ENCODE measurements around the gene PRR35.

PRR35 gene

DNA sequence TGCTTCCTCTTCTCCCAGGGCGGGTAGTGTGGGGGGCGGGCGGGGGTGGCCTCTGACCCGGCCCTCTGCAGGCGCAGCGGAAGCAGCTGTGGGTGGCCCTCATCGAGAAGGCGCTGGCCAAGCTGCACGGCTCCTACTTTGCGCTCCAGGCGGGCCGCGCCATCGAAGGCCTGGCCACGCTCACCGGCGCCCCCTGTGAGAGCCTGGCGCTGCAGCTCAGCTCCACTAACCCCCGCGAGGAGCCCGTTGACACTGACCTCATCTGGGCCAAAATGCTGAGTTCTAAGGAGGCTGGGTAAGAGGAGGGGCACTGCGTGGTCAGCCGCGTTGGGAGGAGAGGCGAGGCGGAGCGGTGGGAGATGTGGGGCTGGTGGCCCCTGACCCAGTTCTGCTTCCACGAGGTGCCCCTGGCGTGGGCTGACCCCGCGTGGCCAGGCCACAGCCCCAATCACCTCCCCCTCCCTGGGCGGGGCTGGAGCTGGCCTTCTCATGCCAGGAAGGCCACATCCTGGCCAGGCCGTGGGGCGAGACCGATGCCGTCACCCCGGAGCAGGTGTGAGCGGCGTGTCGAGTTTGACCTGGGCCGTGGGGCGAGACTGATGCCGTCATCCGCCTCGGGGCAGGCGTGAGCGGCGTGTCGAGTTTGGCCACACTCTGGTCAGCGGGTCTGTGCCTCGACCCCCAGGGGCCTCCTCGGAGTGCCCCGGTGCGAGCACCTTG lies 10.5 kb upstream of the PRR35 start:
- DNase-seq (ENCODE audit: low read depth in 2 of 2): no peak

GRCh38 chr16:551210-551609 lies 9.0 kb upstream of the PRR35 start:
- no peak for DNase-seq (ENCODE audit: low read depth in 2 of 2)

DNA sequence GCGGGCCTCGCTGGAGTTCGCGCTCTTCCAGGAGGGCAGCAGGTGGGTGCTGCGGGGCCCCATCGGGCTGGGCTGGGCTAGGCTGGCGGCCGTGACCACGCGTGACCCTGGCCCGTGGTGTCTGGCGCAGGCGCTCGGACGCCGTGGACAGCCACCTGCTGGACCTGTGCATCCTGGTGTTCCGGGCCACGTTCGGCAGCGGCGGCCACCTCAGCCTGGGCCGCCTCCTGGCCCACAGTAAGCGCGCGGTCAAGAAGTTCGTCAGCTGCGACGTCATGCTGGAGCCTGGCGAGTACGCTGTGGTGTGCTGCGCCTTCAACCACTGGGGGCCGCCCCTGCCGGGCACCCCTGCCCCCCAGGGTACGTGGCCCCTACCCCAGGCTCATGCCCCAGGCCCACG lies 8.0 kb upstream of the PRR35 start:
- DNase-seq (ENCODE audit: low read depth in 2 of 2): no peak

DNA sequence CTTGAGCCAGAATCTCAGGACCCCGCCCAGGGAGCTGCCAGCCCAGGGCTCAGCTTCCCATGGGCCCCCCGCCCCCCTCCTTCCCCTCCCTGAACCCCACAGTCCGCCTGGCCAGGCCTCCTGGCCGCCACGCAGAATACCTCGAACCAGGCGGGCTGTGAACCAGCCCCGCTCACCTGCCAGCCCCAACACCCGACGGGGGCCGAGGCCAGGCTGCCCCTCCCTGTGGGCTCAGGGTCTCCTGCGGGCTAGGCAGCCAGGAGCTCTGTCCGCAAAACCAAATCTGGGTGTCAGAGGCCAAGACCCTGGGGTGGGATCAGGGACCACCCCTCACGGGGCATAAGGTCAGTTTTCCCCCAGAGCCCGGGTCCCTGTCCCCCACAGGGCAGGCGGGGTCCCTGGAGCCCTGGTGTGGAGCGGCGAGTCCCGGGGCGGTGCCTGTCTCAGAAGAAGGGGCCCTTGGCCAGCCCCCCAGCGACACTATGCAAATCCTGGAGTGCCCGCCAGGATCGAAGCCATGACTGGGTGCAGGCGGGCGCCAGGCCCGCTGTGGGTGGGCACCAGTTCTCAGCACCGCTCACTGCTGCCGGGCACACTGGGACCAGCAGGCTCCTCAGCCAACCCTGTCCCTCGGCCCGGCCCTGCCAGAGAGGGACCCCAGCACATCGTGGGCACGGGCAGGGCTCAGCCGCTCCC lies 6.4 kb upstream of the PRR35 start:
- DNase-seq (ENCODE audit: low read depth in 2 of 2): no peak

GRCh38 chr16:554297-554621 lies 5.9 kb upstream of the PRR35 start:
- no peak for DNase-seq (ENCODE audit: low read depth in 2 of 2)

DNA sequence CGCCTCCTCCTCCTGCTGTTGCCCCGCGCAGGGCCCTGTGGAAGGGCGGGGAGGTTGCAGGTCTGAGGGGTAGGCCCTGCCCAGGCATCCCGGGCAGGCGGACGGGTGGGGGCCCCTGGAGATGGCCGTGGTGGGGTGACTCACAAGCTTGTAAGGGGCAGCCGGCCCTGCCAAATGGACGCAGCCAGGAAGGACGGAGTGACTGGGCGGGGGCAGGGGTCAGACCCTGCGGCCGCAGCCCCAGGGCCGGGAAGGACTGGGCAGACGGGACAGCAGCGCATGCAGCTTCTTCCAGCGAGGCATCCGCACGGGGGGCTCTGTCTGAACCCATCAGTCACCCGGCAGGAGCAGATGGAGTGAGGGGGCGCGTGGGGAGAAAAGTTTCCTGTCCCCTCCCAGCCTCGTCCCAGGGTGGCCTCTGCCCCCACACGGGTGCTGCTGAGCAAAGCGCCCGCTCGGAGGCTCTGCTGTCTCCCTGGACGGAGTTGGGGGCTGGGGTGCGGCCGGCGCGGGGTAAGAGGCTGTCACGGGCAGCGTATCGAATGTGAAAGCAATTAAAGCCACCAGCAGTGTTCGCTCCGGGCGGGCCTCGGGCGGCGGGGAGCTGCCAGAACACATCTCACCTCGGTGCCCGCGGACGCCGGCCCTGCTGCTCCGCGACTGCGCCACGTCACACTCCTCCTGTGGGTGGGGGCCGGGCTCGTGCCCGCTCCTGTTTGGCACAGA lies 5.4 kb upstream of the PRR35 start:
- no peak for DNase-seq (ENCODE audit: low read depth in 2 of 2)

DNA sequence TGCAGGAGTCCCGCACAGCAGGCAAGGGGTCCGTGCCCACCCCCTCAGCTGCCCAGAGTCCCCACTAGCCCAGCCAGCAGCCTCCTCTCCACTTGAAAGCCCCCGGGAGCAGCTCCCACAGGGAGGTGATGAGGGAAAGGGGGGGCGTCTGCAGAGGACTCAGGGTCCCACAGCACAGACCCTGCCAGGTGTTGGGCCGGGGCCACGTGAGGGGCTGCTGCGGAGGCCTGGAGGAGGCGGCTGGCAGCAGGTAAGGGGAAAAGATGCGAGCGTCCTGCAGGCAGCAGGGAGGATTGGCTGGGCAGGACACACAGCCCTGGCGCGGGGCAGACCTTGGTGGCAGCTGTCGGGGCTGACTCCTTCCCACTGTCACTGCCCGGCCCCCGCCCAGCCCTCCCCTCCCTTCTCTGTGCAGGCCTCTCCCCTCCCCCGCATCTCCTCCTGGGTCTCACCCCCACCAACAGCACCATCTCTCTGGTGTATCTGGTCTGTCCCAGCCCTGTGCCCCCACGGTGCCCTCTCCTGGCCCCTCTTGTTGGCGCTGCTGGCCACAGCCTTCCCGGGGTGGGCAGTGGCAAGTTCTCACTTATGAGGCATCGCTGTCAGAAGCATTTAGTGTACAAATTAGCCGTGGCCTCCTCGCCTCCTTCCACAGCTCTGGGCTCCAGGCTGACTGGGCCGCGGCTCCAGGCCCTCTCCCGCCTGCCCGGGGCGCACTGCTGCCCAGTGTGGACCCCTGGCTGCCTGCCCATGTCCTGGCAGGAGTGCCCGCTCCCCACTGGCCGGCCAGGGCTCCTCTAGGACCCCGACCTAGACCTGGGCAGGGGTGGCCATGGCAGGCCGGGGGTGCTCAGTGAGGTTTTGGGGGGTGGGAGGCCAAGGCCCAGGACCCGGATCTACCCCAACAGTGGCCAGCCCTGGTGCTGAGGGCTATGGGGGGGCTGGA lies 4.4 kb upstream of the PRR35 start:
- DNase-seq (ENCODE audit: low read depth in 2 of 2): no peak

DNA sequence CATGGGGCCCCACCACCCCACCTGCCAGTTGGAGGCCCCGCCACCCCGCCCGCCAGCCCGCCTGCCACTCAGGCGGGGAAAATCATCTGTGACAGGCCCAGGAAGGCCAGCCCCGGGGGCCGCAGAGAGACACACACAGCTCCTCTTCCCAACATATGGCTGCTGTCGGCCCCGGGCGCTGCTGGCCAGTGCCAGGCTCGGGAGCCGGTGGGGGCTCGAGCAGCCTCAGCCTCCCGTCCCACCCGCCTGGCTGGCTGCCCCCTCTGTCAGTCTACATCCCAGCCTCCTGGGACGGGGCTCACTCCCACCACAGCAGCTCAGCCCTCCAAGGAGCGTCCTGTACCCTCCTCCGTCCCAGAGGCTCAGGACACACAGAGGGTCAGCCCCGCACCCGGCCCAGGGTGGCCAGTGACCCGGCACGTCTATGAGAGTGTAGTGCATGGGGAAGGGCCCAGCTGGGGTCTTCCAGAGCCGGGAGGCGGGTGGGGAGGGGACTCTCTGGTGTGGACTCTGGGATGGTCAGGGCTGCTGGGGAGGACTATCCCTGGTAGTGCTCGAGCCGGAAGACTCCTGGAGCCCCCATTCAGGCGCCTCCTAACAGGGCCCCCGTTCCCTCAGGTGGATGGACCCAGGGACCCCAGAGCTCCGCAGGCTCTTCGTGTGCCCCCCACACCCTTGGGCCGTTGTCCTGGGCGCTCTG lies 3.6 kb upstream of the PRR35 start:
- DNase-seq (ENCODE audit: low read depth in 2 of 2): no peak

DNA sequence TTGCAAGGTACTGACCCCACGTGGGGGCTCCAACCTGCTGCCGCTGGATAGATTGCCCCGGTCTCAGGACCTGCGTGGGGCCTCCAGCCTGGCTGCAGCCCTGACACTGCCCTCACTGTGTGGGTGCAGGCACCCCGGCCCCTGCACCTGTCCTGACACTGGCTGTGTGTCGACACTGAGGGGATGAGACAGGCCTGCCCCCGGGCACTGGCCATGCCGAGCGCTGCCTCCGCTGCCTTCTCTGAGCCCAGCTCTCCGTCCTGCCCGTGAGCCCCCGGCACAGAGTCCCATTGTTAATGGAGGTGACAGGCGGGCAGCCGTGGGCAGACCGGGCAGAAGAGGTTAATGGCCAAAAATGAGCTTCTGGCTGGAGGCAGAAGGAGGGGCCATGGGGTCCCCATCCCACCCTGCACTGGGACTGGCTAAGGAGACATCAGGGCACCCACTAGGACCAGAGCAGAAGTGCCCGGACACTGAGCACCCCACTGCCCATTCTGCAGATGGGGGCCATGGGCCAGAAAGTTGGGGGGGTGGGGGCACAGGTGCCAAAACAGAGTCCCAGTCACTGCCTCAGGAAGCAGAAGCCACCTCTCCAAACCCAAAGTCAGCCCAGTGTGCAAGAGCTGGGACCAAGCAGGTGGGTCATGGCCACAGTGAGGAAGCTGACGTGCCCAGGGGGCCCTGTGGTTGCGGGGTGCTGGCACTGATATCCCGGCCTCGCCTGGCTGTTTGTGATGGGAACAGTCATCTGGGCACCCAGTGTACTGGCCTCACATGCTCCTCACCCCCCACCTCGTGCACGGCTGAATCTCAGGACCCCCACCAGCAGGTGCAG lies 2.5 kb upstream of the PRR35 start:
- no peak for DNase-seq (ENCODE audit: low read depth in 2 of 2)

GRCh38 chr16:558298-559020 lies 1.7 kb upstream of the PRR35 start:
- no peak for DNase-seq (ENCODE audit: low read depth in 2 of 2)

DNA sequence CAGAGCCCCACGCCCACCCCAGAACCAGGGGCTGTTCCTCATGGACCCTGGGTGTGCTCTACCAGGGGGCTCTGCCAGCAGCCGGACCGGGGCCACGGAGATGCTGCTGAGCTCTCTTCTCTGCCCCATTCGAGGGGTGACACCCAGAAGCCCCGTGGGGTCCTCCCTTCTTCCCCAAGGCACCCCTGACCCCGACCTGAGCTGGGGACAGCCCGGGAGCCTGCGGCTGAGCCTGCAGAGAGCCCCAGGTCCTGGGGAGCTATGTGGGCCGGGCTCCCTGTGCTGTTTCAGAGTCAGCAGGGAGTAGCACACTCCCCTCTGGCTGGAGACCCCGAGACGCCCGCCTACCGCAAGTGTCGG lies 1.2 kb upstream of the PRR35 start:
- DNase-seq (ENCODE audit: low read depth in 2 of 2): no peak

DNA sequence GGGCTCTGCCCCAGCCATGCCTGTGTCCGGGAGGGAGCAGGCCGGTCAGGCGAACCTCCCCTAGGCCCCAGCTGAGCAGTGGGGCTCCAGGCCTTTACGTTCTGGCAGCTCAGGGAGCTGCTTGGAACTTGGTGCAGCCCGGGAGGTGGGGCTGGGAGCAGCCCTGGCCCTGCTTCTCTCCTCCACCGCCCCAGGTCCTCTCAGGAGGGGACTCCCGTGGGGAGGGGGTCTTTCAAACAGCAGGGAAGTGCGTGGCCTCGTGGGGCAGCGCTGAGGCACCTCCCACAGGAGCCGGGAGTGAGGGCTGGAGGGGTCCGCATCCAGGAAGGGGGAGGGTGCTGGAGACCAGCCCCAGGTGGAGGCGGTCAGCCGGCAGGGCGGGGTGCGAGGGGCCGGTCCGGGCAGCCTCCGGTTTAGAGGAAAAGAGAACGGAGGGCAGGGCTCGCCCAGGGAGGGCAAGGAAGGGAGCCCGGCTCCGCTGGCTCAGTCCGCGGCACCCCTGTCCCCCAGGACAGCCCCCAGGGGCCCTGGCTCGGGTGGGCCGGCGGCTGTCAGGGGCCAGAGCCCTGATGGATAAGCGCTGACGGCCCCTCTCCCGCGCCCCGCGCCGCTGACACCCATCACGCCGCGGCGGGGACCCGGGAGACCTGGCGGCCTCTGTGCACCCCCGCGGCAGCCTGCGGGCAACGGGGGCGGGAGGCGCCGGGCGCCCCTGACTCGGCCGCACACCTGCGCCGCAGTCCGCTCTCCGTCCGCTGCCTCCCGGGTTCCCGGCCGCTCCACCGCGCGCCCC lies 587 bp upstream of the PRR35 start:
- DNase-seq (ENCODE audit: low read depth in 2 of 2): no peak

- DNase-seq (ENCODE audit: low read depth in 2 of 2): no peak
These were observed 663 bp downstream of the PRR35 start for GRCh38 chr16:560701-561412.

DNA sequence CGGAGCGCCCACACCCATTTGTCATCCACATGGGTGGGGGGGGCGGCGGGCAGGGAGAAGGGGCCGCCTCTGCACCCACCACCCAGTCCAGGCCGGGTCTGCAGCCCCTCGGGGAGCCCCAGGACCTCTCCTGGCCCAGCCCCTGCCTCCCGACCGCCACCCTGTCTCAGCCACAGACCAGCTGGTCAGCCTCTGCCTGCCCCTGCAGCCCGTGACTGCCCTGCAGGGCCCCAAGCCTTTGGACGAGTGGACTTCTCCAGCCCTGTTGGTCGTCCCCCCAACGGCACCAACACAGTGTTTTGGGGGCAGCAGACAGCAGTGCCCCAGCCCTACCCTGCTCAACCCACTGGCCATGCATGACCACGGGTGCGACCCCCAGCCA lies 1.2 kb downstream of the PRR35 start:
- DNase-seq (ENCODE audit: low read depth in 2 of 2): no peak

DNA sequence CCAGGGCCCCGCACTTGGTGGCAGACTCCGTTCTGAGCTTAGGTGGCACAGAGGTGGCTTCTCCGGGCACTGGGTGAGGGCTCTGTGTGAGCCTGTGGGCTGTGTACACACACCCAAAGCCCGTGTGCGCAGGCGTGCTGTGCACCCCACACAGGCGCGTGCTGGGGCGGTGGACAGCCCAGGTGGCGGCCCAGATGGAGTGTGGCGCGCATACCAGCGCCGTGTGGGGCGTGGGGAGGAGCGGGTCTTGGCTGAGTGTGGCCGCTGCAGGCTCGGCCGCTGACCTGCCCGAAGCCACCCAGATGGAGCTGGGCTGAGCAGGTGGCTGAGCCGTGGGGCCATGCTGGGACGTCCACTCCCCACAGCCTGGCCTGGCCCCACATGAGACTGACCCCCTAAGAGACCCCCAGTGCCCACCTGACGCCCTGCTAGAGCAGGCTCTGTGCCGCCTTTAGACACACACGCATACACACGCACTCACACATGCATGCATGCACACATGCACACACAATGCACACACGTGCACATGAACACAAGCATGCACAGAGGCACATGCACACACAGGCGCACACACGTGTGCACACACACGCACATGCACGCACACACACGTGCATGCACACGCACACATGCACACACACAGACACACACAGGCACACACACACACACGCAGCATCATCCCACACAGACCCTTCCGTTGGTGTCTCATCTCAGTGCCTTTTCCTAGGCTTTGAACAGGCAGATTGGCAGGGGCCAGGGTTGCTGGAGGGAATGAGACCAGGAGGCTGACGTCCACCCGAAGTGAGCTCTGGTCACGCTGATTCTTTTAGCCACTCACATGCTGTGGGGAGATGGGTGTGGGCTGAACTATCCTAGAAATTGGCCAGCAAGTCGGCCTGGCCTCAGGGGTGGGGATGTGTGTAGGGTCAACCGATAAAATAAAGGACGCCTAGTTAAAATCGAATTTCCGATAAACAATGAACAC lies 2.1 kb downstream of the PRR35 start:
- no peak for DNase-seq (ENCODE audit: low read depth in 2 of 2)

GRCh38 chr16:563072-563644 lies 3.0 kb downstream of the PRR35 start:
- no peak for DNase-seq (ENCODE audit: low read depth in 2 of 2)
